Peyer's patch (tissue), 4 donors: Measurements from ENCODE around the gene INPPL1. TPM values are rescaled to one million over a fixed set of nuclear protein-coding genes. Genes with fewer than 3 reads are reported as not detected.

Experiments
- DNase-seq, 3 donors: peaks; one replicate each; pipeline ENCODE4 v3.0.0-alpha.2; 2017 to 2019
- H3K27ac ChIP-seq, 4 donors: fragments of 200-600 bp; sonication (generic); one replicate each; pipeline ENCODE4 v1.5.1; 2016 to 2019
- H3K27me3 ChIP-seq, 2 donors: fragments of 200-600 bp; sonication (generic); one replicate each; pipeline ENCODE4 v1.5.1; 2019
- H3K36me3 ChIP-seq, 3 donors: fragments of 200-600 bp; sonication (generic); one replicate each; pipeline ENCODE4 v1.5.1; 2016 to 2019
- H3K4me1 ChIP-seq, 4 donors: fragments of 200-600 bp; sonication (generic); one replicate each; pipeline ENCODE4 v1.5.1; 2016 to 2019
- H3K4me3 ChIP-seq, 4 donors: fragments of 200-600 bp; sonication (generic); 1 replicate in 3 of 4; 2 replicates in 1 of 4; pipeline ENCODE4 v1.5.1; 2016 to 2019; ENCODE audit warnings: mild to moderate bottlenecking in 1 of 4
- H3K9me3 ChIP-seq, 4 donors: fragments of 200-600 bp; sonication (generic); one replicate each; pipeline ENCODE4 v1.5.1; 2016 to 2019; ENCODE audit warnings: mild to moderate bottlenecking in 1 of 4
- POLR2A ChIP-seq, 2 donors: fragments of 450-650 bp; IDR thresholded peaks; one replicate each; pipeline ENCODE4 v1.5.1; 2017; ENCODE audit warnings: antibody characterized with exemption in 2 of 2, mild to moderate bottlenecking in 2 of 2, moderate library complexity in 2 of 2
- total RNA-seq, 4 donors: library from RNA; depleted of rRNA; stranded (reverse); fragments of >200 nt; gene quantifications; one replicate each; pipeline ENCODE4 v1.1.0, GENCODE V29; 2016
- TF ChIP-seq, protein P1 (sequence below), 6 experiments: fragments of 450-650 bp in 4 of 6; fragments of 200-600 bp in 2 of 6; sonication (generic) in 1 of 6; IDR thresholded peaks; one replicate each; pipeline ENCODE4 v1.5.1; 2017 to 2019; ENCODE audit warnings: antibody characterized with exemption in 6 of 6, mild to moderate bottlenecking in 3 of 6, moderate library complexity in 1 of 6

INPPL1 gene
- total RNA-seq, 4 donors from 2014 or later, result 106 to 198 (median 179) TPM

DNA sequence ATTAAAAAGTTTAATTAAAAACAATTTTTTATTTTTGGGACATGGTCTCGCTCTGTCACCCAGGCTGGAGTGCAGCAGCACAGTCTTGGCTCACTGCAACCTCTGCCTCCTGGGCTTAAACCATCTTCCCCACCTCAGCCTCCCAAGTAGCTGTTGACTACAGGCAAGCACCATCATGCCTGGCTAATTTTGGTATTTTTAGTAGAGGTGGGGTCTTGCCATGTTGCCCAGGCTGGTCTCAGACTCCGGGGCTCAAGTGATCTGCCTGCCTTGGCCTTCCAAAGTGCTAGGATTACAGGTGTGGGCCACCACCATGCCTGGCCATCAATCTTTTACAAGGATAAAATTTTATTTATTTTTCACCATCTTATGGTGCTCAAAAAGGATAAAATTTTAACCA is 62.7 kb downstream of the INPPL1 start:
- H3K36me3 ChIP-seq, result no peaks in the 10 kb centered on the region
- no peaks in the 10 kb centered on the region for H3K4me1 ChIP-seq
- TF ChIP-seq, protein P1, sequence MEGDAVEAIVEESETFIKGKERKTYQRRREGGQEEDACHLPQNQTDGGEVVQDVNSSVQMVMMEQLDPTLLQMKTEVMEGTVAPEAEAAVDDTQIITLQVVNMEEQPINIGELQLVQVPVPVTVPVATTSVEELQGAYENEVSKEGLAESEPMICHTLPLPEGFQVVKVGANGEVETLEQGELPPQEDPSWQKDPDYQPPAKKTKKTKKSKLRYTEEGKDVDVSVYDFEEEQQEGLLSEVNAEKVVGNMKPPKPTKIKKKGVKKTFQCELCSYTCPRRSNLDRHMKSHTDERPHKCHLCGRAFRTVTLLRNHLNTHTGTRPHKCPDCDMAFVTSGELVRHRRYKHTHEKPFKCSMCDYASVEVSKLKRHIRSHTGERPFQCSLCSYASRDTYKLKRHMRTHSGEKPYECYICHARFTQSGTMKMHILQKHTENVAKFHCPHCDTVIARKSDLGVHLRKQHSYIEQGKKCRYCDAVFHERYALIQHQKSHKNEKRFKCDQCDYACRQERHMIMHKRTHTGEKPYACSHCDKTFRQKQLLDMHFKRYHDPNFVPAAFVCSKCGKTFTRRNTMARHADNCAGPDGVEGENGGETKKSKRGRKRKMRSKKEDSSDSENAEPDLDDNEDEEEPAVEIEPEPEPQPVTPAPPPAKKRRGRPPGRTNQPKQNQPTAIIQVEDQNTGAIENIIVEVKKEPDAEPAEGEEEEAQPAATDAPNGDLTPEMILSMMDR (IDR thresholded peaks at IDR 0.05), result no peak
- no peak for TF ChIP-seq POLR2A (IDR thresholded peaks at IDR 0.05)
- no peaks in the 10 kb centered on the region for H3K27me3 ChIP-seq
- DNase-seq, result no peak
- H3K9me3 ChIP-seq, result no peaks in the 10 kb centered on the region
- no peak overlapping the region for H3K27ac ChIP-seq
- no peak overlapping the region for H3K4me3 ChIP-seq

Other genes starting within 250 kb of the INPPL1 start
- gene IL18BP, start 225.9 kb upstream of the INPPL1 start, total RNA-seq, result 10 to 100 TPM; 16.1 to 45.4 (median 28.2) TPM
- gene NUMA1, start 144.2 kb upstream of the INPPL1 start, total RNA-seq, result 100 to 1,000 TPM; 297 to 512 (median 388) TPM
- gene LRRC51, start 143.9 kb upstream of the INPPL1 start, total RNA-seq, result 1 to 10 TPM; 2.8 to 7.4 (median 6.0) TPM
- gene LAMTOR1, start 121.5 kb upstream of the INPPL1 start, total RNA-seq, result 100 to 1,000 TPM in 1 of 4 donors, 10 to 100 TPM in 3; 86.6 to 132 (median 88.1) TPM
- not detected for gene TOMT, start 118.8 kb upstream of the INPPL1 start, total RNA-seq
- gene ANAPC15, start 112.1 kb upstream of the INPPL1 start, total RNA-seq, result 10 to 100 TPM; 24.5 to 56.1 (median 43.0) TPM
- gene FOLR3, start 89.0 kb upstream of the INPPL1 start, total RNA-seq, result not detected
- not detected for gene FOLR1, start 32.6 kb upstream of the INPPL1 start, total RNA-seq
- 10 to 100 TPM in 1 of 4 donors, 1 to 10 TPM in 2, not detected in 1; 3.5 to 15.8 (median 8.0) TPM for gene FOLR2, start 8.0 kb upstream of the INPPL1 start, total RNA-seq
- gene PHOX2A, start 19.4 kb downstream of the INPPL1 start, total RNA-seq, result not detected
- 10 to 100 TPM; 16.5 to 78.4 (median 20.6) TPM for gene CLPB, start 209.8 kb downstream of the INPPL1 start, total RNA-seq